DND-41 (cell line): Measurements from ENCODE around the gene ADGRD2.

ENCODE experiments used
- ATAC-seq: fragments of 200-7000 bp; cut with Tn5 transposase; 3 replicates; pipeline ENCODE4 v1.9.1; 2021; ENCODE audit warnings: low read depth; ENCODE audit not compliant: insufficient read depth
- DNase-seq: peaks from one replicate; pipeline ENCODE4 v3.0.0-alpha.2; 2020
- H2AFZ ChIP-seq: 2 replicates; pipeline ENCODE4 v1.6.0; 2012; ENCODE audit warnings: low read depth, low read length
- H3K27ac ChIP-seq: 2 replicates; pipeline ENCODE4 v1.5.1; 2012; ENCODE audit warnings: low read length, inconsistent platforms
- H3K27me3 ChIP-seq: fragments of 200-600 bp; sonication (generic); 2 replicates; pipeline ENCODE4 v1.6.0; 2012; ENCODE audit warnings: low read length, mild to moderate bottlenecking, inconsistent platforms; ENCODE audit not compliant: insufficient read depth, poor library complexity
- H3K36me3 ChIP-seq: 2 replicates; pipeline ENCODE4 v1.5.1; 2012; ENCODE audit warnings: low read length, inconsistent platforms; ENCODE audit not compliant: insufficient read depth
- H3K4me1 ChIP-seq: 2 replicates; pipeline ENCODE4 v1.5.1; 2012; ENCODE audit warnings: mild to moderate bottlenecking, low read length; ENCODE audit not compliant: insufficient read depth
- H3K4me2 ChIP-seq: 2 replicates; pipeline ENCODE4 v1.6.0; 2012; ENCODE audit warnings: mild to moderate bottlenecking, moderate library complexity, low read length, inconsistent platforms; ENCODE audit not compliant: insufficient read depth
- H3K4me3 ChIP-seq, 2 experiments: fragments of 200-600 bp in 1 of 2; shearing (Covaris generic) in 1 of 2; 2 replicates each; pipeline ENCODE4 v1.5.1; 2012 to 2016; ENCODE audit warnings: inconsistent platforms in 2 of 2, low read length in 2 of 2, mild to moderate bottlenecking in 2 of 2, low read depth in 1 of 2, moderate library complexity in 1 of 2
- H3K79me2 ChIP-seq: 2 replicates; pipeline ENCODE4 v1.6.0; 2012; ENCODE audit warnings: low read length, inconsistent platforms; ENCODE audit not compliant: insufficient read depth
- H3K9ac ChIP-seq: 2 replicates; pipeline ENCODE4 v1.6.0; 2012; ENCODE audit warnings: low read depth, mild to moderate bottlenecking, inconsistent platforms, low read length, moderate library complexity
- H3K9me3 ChIP-seq: 2 replicates; pipeline ENCODE4 v1.5.1; 2012; ENCODE audit warnings: low read length, moderate library complexity, mild to moderate bottlenecking, inconsistent platforms; ENCODE audit not compliant: insufficient read depth, severe bottlenecking
- H4K20me1 ChIP-seq: 2 replicates; pipeline ENCODE4 v1.6.0; 2012; ENCODE audit warnings: low read length; ENCODE audit not compliant: insufficient read depth
- CTCF ChIP-seq: IDR thresholded peaks from 2 replicates; pipeline ENCODE4 v1.5.1; 2012; ENCODE audit warnings: borderline replicate concordance, low read length, moderate library complexity, mild to moderate bottlenecking; ENCODE audit not compliant: poor library complexity, severe bottlenecking; ENCODE audit errors: extremely low read depth
- EZH2 ChIP-seq: IDR thresholded peaks from 3 replicates; pipeline ENCODE4 v1.6.1; 2012; ENCODE audit warnings: borderline replicate concordance, low read depth, mild to moderate bottlenecking, moderate library complexity, low read length, inconsistent platforms; ENCODE audit not compliant: severe bottlenecking

The ADGRD2 gene

GRCh38 chr9:124468061-124468740, 17.9 kb downstream of the ADGRD2 start:
- H3K27ac ChIP-seq = no peak overlapping the region
- no peak overlapping the region for H3K4me2 ChIP-seq
- no peak for DNase-seq
- no peaks in the 10 kb centered on the region for H3K79me2 ChIP-seq
- H3K9ac ChIP-seq = no peak overlapping the region
- H3K9me3 ChIP-seq = no peaks in the 10 kb centered on the region
- H3K4me3 ChIP-seq = no peak overlapping the region
- no peak for TF ChIP-seq EZH2
- TF ChIP-seq CTCF = no peak
- H3K4me1 ChIP-seq = no peaks in the 10 kb centered on the region
- no peaks in the 10 kb centered on the region for H3K27me3 ChIP-seq
- no peak for ATAC-seq
- H2AFZ ChIP-seq = no peak overlapping the region
- no peaks in the 10 kb centered on the region for H4K20me1 ChIP-seq
- H3K36me3 ChIP-seq = no peaks in the 10 kb centered on the region

- no peaks in the 10 kb centered on the region for H3K79me2 ChIP-seq
Measured at GRCh38 chr9:124469011-124469832, 19.0 kb downstream of the ADGRD2 start.

GRCh38 chr9:124470306-124470705, 20.1 kb downstream of the ADGRD2 start:
- Histone ChIP-seq H4K20me1 (no peaks in the 10 kb centered on the region), H3K4me3 (no peak overlapping the region), H3K27ac (no peak overlapping the region), H3K9me3 (no peaks in the 10 kb centered on the region), H3K9ac (no peak overlapping the region), H3K27me3 (no peaks in the 10 kb centered on the region), H3K36me3 (no peaks in the 10 kb centered on the region), H3K4me2 (no peak overlapping the region), H2AFZ (no peak overlapping the region), H3K79me2 (no peaks in the 10 kb centered on the region), H3K4me1 (no peaks in the 10 kb centered on the region)
- ATAC-seq (no peak), DNase-seq (no peak)
- TF ChIP-seq CTCF (no peak), EZH2 (no peak)

More at GRCh38 chr9:124469011-124469832, 19.0 kb downstream of the ADGRD2 start:
- Histone ChIP-seq H4K20me1 (no peaks in the 10 kb centered on the region), H3K4me1 (no peaks in the 10 kb centered on the region), H3K9ac (no peak overlapping the region), H2AFZ (no peak overlapping the region), H3K9me3 (no peaks in the 10 kb centered on the region), H3K4me3 (no peak overlapping the region), H3K4me2 (no peak overlapping the region), H3K36me3 (no peaks in the 10 kb centered on the region), H3K27me3 (no peaks in the 10 kb centered on the region), H3K27ac (no peak overlapping the region)
- ATAC-seq = no peak
- TF ChIP-seq CTCF = no peak
- TF ChIP-seq EZH2 = no peak
- DNase-seq = no peak
